ENCODE data around the gene DOCK11.

DOCK11 gene

GRCh38 chrX:118495958-118496762, 545 bp downstream of the DOCK11 start:
- H3K4me3 ChIP-seq (ENCODE audit: low read depth, low read length): peak overlapping the region; percentile 69
- DNase-seq (ENCODE audit: low read depth): no peak
- no peak for TF ChIP-seq CTCF (conservative IDR thresholded peaks at IDR 0.05; ENCODE audit: low read depth, low read length)

GRCh38 chrX:118496763-118497079, 1.1 kb downstream of the DOCK11 start:
- TF ChIP-seq CTCF (conservative IDR thresholded peaks at IDR 0.05; ENCODE audit: low read depth, low read length): no peak
- DNase-seq (ENCODE audit: low read depth): no peak
- H3K4me3 ChIP-seq (ENCODE audit: low read depth, low read length): peak overlapping the region; percentile 69

GRCh38 chrX:118497180-118497818, 1.7 kb downstream of the DOCK11 start:
- H3K4me3 ChIP-seq (ENCODE audit: low read depth, low read length): peak overlapping the region; percentile 69
- TF ChIP-seq CTCF (conservative IDR thresholded peaks at IDR 0.05; ENCODE audit: low read depth, low read length): no peak
- no peak for DNase-seq (ENCODE audit: low read depth)

- H3K4me3 ChIP-seq (ENCODE audit: low read depth, low read length): no peak overlapping the region
- DNase-seq (ENCODE audit: low read depth): no peak
- no peak for TF ChIP-seq CTCF (conservative IDR thresholded peaks at IDR 0.05; ENCODE audit: low read depth, low read length)
Observed at GRCh38 chrX:118498351-118498750, 2.7 kb downstream of the DOCK11 start.

- DNase-seq (ENCODE audit: low read depth): no peak
- no peak overlapping the region for H3K4me3 ChIP-seq (ENCODE audit: low read depth, low read length)
- TF ChIP-seq CTCF (conservative IDR thresholded peaks at IDR 0.05; ENCODE audit: low read depth, low read length): no peak
Observed at GRCh38 chrX:118498755-118499154, 3.1 kb downstream of the DOCK11 start.

- DNase-seq (ENCODE audit: low read depth): no peak
- H3K4me3 ChIP-seq (ENCODE audit: low read depth, low read length): no peak overlapping the region
- TF ChIP-seq CTCF (conservative IDR thresholded peaks at IDR 0.05; ENCODE audit: low read depth, low read length): no peak
Observed at GRCh38 chrX:118499295-118499694, 3.7 kb downstream of the DOCK11 start.

All from choroid plexus epithelial cell (primary cell).